BE2C (cell line): ENCODE results near the gene DNASE2.

ENCODE experiments used
- DNase-seq: peaks from one replicate; pipeline ENCODE4 v3.0.0-alpha.2; 2020
- H3K27me3 ChIP-seq: fragments of 250-450 bp; sonication (Bioruptor Pico); 2 replicates; pipeline ENCODE4 v1.5.1; 2020; ENCODE audit warnings: mild to moderate bottlenecking
- H3K36me3 ChIP-seq: fragments of 250-450 bp; sonication (Bioruptor Pico); 2 replicates; pipeline ENCODE4 v1.5.1; 2020; ENCODE audit warnings: mild to moderate bottlenecking
- H3K4me1 ChIP-seq: fragments of 250-450 bp; sonication (Bioruptor Pico); 2 replicates; pipeline ENCODE4 v1.5.1; 2020
- H3K4me3 ChIP-seq: 2 replicates; pipeline ENCODE4 v1.5.1; 2011; ENCODE audit warnings: low read depth, low read length
- H3K9me3 ChIP-seq: fragments of 250-450 bp; sonication (Bioruptor Pico); 2 replicates; pipeline ENCODE4 v1.5.1; 2020
- TF ChIP-seq, protein P1 (sequence below): IDR thresholded peaks from 2 replicates; pipeline ENCODE4 v1.5.1; 2012; ENCODE audit warnings: mild to moderate bottlenecking, low read depth, low read length

DNASE2 gene

DNA sequence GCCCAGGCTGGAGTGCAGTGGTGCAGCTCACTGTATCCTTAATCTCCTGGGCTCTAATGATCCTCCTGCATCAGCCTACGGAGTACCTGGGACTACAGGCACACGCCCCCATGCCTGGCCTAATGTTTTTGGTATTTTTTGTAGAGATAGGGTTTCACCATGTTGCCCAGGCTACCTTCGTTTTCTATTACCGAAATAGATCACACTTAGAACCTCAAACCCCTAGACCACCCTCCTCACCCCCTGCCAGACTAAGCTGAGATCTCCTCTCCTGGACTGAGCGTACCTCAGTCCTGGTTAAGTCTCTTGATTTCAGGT, 5.4 kb upstream of the DNASE2 start:
- Histone ChIP-seq H3K36me3 (no peaks in the 10 kb centered on the region), H3K4me1 (no peaks in the 10 kb centered on the region; the same call in 1 of the 2 replicates), H3K27me3 (peaks cover 13% of the 10 kb centered on the region), H3K9me3 (peaks cover 11% of the 10 kb centered on the region), H3K4me3 (no peak overlapping the region)
- TF ChIP-seq, protein P1, sequence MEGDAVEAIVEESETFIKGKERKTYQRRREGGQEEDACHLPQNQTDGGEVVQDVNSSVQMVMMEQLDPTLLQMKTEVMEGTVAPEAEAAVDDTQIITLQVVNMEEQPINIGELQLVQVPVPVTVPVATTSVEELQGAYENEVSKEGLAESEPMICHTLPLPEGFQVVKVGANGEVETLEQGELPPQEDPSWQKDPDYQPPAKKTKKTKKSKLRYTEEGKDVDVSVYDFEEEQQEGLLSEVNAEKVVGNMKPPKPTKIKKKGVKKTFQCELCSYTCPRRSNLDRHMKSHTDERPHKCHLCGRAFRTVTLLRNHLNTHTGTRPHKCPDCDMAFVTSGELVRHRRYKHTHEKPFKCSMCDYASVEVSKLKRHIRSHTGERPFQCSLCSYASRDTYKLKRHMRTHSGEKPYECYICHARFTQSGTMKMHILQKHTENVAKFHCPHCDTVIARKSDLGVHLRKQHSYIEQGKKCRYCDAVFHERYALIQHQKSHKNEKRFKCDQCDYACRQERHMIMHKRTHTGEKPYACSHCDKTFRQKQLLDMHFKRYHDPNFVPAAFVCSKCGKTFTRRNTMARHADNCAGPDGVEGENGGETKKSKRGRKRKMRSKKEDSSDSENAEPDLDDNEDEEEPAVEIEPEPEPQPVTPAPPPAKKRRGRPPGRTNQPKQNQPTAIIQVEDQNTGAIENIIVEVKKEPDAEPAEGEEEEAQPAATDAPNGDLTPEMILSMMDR: no peak
- no peak for DNase-seq

DNA sequence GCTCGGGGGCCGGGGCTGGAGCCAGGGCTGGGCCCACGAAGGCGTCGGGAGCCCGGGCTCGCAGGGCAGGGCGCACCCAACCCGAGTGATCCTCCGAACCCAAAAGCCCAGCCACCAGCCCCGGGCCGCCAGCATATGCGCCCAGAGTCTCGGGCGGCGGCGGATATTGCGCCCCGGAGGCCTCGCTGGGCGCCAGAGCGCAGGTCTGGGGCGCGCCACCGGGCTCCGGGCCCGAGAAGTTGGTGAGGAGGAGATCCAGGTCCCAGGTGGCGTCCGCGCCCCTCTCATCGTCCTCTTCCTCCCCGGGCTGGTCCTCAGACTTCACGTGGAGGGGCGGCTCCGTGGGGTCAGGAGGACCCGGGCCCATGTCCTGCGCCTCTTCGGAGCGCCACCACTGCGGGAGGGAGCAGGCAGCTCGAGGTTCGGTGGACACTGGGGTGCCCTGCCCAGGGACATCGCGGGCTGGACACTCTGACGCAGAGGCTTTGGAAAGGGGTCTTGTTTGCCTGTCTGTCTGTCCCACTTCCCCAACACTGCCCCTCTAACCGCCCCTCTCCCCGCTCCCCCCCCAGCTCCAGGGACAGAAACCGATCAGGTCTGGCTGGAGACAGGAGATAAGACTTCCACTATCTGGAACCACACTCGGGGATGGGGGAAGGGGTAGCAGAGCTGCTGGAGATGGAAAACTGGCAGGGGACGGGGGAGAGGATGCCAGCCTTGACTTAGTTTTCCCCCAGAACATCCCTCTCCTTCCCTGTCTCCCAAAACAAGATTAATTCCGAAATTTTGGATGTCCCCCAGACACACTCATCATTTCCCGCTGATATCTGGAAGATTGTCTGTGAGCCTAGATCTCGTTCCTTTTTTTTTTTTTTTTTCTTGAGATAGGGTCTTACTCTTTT, 4.8 kb upstream of the DNASE2 start:
- TF ChIP-seq, protein P1: no peak
- DNase-seq: peak; percentile 36
- Histone ChIP-seq H3K36me3 (no peaks in the 10 kb centered on the region), H3K27me3 (peaks cover 13% of the 10 kb centered on the region), H3K4me1 (no peaks in the 10 kb centered on the region; the same call in 1 of the 2 replicates), H3K9me3 (peaks cover 11% of the 10 kb centered on the region), H3K4me3 (peak overlapping the region; percentile 36)

GRCh38 chr19:12884926-12885748, 3.9 kb upstream of the DNASE2 start:
- peak overlapping the region; percentile 36 for H3K4me3 ChIP-seq
- TF ChIP-seq, protein P1: peak; percentile 49
- peaks cover 13% of the 10 kb centered on the region for H3K27me3 ChIP-seq

GRCh38 chr19:12884627-12884925, 3.3 kb upstream of the DNASE2 start:
- TF ChIP-seq, protein P1: no peak
- Histone ChIP-seq H3K9me3 (peaks cover 11% of the 10 kb centered on the region), H3K36me3 (no peaks in the 10 kb centered on the region), H3K4me3 (no peak overlapping the region), H3K4me1 (no peaks in the 10 kb centered on the region; the same call in 1 of the 2 replicates), H3K27me3 (peaks cover 13% of the 10 kb centered on the region)
- DNase-seq: no peak

More at GRCh38 chr19:12884926-12885748, 3.9 kb upstream of the DNASE2 start:
- Histone ChIP-seq H3K9me3 (peaks cover 11% of the 10 kb centered on the region), H3K36me3 (no peaks in the 10 kb centered on the region), H3K4me1 (no peaks in the 10 kb centered on the region; the same call in 1 of the 2 replicates)
- DNase-seq: peak; percentile 69

- DNase-seq: no peak
- TF ChIP-seq, protein P1: no peak
- Histone ChIP-seq H3K9me3 (peaks cover 11% of the 10 kb centered on the region), H3K4me3 (no peak overlapping the region), H3K4me1 (no peaks in the 10 kb centered on the region; the same call in 1 of the 2 replicates), H3K36me3 (no peaks in the 10 kb centered on the region), H3K27me3 (peaks cover 13% of the 10 kb centered on the region)
Observed at GRCh38 chr19:12884202-12884601, 3.0 kb upstream of the DNASE2 start.
